Activated CD8-positive, alpha-beta memory T cell treated with anti-CD3 and anti-CD28 coated beads, Interleukin-2, amount 50 U/mL, for 1 hour (primary cell): ENCODE measurements around the gene ZNF774.
"Not testable (repeated sequence)": the region's sequence is repeated elsewhere in the genome, so short reads cannot be mapped to it uniquely, and the experiment has no call there.

Experiments
- DNase-seq: peaks from one replicate; pipeline ENCODE4 v3.0.0-alpha.2; 2020; ENCODE audit errors: extremely low read depth

The ZNF774 gene

GRCh38 chr15:90345857-90346256, 6.2 kb upstream of the ZNF774 start:
- DNase-seq: no peak

GRCh38 chr15:90347431-90348065, 4.5 kb upstream of the ZNF774 start:
- DNase-seq: not testable (repeated sequence)

GRCh38 chr15:90348456-90348855, 3.6 kb upstream of the ZNF774 start:
- no peak for DNase-seq

GRCh38 chr15:90349072-90349471, 3.0 kb upstream of the ZNF774 start:
- DNase-seq: no peak

DNA sequence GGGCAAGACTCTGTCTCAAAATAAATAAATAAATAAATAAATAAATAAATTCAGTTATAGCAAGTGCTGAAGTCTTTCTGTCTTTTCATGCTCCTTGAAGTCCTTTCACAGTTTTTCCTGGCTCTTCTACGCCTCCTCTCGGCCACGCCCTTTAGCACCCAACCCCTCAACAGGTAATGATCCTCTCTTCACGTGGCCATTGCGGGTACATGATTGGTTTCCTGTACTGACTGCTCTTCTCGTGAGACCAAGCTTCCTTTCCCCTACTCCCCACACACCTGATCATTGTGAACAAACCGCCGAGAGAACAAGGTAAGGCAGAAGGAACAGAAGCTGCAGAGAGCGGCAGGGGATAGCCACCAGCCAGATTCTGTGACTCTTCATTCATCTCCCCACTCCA, 2.3 kb upstream of the ZNF774 start:
- DNase-seq: no peak

DNA sequence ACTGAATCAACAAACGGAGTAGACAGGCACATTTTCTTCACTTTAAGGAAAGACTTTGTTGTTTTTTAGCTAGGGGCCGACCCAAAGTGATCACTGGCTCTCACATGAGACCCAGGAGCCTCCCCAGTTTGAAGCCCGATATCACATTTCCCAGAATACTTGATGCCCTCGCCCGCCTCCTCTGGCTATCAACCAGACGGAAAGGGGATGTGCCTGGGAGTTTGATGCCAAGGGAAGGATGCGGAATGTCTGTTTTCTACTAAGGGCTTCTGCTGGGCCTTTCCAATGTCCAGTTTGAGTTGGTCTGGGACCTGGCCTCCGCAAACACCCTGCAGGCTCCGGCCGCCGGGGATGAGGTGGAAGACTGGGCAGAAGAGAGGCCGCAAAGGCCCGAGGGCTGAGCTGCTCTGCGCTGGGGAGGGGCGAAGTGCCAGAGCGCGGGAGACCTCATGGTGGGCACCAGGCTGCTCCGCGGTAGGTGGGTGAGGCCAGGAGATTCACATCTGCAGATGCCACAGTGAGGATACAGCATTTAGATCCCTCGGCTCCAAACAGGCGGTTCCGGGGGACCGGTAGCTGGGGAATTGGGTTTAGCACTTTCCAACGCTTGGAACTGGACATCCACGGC, 491 bp upstream of the ZNF774 start:
- DNase-seq: no peak

DNA sequence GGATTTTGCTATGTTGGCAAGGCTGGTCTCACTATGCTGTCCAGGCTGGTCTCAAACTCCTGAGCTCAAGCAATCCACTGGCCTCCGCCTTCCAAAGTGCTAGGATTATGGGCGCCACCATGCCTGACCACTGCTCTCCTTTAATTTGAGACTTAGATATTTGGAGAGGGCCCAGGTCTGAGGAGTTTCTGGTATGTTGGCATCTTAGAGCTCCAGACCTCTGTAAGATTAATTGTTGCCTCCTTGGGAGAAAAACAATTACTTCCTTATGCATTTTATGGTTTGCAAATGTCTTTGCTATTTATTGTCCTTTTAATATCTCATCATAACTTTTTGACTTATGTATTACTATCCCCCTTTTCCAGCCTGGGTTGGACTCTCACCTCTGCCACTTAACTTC, 2.9 kb downstream of the ZNF774 start:
- DNase-seq: no peak

- DNase-seq: no peak
Observed at GRCh38 chr15:90358124-90359033, 6.3 kb downstream of the ZNF774 start.

DNA sequence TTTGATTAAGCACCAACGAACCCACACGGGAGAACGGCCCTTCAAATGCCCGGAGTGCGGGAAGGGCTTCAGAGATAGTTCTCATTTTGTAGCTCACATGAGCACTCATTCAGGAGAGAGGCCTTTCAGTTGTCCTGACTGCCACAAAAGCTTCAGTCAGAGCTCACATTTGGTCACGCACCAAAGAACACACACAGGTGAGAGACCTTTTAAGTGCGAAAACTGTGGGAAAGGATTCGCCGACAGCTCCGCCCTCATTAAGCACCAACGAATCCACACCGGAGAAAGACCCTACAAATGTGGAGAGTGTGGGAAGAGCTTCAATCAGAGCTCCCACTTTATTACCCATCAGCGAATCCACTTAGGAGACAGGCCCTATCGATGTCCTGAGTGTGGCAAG, 8.7 kb downstream of the ZNF774 start:
- no peak for DNase-seq

- DNase-seq: no peak
Observed at GRCh38 chr15:90362936-90363212, 10.8 kb downstream of the ZNF774 start.

DNA sequence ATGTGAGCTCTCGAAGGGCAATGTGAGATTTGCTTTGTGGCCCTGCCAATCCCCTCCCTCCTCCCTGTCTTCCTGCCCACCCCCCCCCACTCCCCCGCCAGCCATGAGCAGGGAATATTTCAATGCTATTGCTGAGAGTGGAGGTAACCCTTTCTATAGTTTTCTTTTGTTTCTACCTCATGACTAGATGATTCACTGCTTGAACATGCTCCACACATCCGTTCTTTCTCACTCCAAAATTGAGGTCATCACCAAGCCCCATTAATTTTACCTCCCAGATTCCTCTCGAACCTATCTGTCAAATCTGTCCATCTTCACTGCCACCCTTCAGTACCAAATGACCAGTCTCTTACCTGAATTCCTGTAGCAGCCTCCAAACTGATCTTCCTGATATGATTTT, 12.2 kb downstream of the ZNF774 start:
- DNase-seq: no peak

DNA sequence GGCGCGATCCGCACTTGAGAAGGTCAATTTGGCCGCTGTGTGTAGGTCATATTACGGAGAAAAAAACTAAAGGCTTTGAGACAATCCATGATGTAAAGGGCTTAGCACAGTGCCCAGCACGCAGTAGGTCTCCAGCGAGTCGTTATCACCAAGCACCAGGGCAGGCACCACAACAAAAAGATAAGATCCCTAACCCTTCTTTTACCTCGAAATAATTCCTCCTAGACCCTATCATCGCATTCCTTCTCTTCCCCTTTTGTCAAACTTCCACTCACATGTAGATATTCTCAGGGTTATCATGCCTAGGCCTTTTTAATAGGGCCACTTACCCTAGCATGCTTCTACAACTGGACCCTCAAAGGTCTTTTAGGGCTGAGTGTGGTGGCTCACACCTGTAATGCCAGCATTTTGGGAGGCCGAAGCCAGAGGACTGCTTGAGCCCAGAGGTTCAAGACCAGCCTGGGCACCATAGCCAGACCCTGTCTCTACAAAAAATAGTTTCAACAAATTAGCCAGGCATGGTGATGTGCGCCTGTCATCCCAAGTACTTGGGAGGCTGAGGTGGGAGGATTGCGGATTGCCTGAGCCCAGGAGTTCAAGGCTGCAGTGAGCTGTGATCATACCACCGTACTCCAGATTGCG, 13.5 kb downstream of the ZNF774 start:
- DNase-seq: no peak

DNA sequence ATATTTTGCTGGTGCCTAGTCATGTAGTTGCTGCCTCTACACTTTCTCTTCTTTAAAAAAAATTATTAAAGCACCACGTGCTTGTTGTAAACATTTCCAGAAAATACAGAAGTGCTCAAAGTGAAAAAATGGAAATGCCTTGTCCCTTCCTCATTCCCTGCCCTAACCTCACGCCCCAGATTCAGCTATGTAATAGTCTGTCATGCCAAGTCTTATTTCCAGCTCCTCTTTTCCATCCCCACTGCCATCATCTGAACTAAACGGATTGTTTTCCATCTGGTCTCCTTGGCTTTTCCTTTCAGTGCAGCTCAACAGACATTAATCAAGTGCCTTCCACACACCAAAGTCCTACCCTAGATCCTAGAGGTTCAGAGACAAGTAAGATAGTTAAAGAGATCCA, 15.5 kb downstream of the ZNF774 start:
- DNase-seq: no peak

DNA sequence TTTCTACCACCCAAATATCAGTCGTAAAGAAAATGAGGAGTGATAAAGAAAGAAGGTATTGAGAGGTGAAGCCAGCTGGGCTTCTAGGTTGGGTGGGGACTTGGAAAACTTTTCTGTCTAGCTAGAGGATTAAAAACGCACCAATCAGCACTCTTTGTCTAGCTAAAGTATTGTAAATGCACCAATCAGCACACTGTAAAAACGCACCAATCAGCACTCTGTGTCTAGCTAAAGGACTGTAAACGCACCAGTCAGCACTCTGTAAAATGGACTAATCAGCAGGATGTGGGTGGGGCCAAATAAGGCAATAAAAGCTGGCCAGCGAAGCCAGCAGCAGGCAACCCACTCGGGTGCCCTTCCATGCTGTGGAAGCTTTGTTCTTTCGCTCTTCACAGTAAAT, 23.0 kb downstream of the ZNF774 start:
- no peak for DNase-seq

DNA sequence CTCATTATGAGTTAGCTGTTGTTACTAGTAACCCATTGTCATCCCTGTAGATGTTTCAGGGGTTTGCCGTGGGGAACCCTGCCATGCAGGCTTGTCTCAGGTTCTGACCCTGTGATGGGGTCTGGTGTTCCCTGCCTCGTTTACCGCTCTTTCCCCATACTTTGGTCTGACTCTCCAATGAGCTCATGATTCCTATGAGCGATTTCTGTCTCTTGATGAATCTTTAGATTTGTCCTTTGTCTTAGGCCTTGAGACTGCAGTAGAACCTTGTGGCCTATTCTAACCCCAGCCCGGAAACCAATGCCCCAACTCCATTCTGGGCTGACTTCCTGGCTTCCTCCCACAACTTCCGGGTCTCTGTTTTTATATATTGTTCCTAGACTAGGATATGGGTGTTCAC, 24.7 kb downstream of the ZNF774 start:
- peak; percentile 32 for DNase-seq

DNA sequence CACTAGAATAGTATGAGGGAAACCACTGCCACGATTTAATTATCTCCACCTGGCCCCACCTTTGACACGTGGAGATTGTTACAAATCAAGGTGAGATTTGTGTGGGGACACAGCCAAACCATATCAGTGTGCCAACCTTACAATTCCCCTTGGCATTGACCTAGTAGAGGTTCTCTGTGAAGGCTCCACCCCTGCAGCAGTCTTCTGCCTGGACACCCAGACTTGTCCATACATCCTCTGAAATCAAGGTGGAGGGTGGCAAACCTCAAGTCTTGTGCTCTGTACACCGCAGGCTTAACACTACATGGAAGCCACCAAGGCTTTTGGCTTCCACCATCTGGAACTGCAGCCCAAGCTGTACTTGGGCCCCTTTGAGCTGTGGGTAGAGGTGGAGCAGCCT, 27.2 kb downstream of the ZNF774 start:
- DNase-seq: no peak

DNA sequence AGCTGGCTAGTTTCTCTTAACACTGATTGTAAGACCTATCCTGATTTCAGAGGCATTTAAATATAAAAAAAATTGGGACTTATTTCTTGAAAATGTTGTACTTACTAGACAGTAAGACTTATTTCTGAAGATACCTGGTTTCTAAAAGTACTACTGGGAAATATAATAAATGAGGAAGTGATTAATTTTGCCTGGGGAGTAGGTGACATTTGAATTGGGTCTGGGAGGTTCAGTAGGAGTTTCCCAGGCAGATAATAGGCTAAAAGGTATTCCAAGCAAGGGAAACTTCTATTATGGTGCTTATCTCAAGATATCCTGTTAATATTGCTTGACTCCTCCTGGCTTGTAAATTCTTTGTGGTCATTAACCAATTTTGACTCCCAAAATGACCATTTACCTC, 29.4 kb downstream of the ZNF774 start:
- no peak for DNase-seq

- DNase-seq: no peak
Observed at GRCh38 chr15:90382320-90382719, 30.2 kb downstream of the ZNF774 start.

DNA sequence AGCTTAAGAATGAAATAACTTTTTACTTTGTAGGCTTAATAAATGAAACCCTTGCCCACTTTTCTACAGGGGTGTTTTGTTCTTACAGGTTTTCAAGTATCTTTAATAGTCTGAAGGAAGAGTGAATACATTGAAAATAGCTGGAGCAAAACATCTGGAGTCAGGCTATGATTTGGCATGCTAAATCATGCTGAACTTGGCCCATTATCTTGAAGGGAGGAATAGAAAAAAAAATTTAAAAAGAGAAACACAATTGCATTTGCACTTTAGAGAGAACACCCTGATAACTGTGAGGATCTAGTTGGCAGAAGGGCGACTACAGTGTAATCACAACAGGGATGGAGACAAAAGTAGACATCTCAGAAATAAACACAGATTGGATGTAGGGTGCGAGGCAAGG, 34.1 kb downstream of the ZNF774 start:
- DNase-seq: no peak

- peak; percentile 90 for DNase-seq
Observed at GRCh38 chr15:90387534-90388461, 35.7 kb downstream of the ZNF774 start, which contains the start of gene IQGAP1. TSS of gene IQGAP1 (plus strand) at chr15:90388242. CDS start at chr15:90388342, 100 bp downstream.
